ENCODE results near the gene ATXN1. TPM values are rescaled to one million over a fixed set of nuclear protein-coding genes. Genes with fewer than 3 reads are reported as not detected.
A peak's percentile ranks its signal among the peaks of the same experiment; 100 is the strongest.
"Not testable (repeated sequence)": the region's sequence is repeated elsewhere in the genome, so short reads cannot be mapped to it uniquely, and the experiment has no call there.

ATXN1 gene
- total and polyA plus RNA-seq, 7 experiments from 2014 or later: 1.5 to 82.7 (median 42.4) TPM

- peaks cover 0 to 29% (median 5%) of the 10 kb centered on the region in 5 donors for H3K36me3 Mint-ChIP-seq
- no peaks in the 10 kb centered on the region for H3K27me3 Mint-ChIP-seq
Observed at GRCh38 chr6:16412171-16412570, 349.1 kb downstream of the ATXN1 start.

GRCh38 chr6:16409531-16410441 lies 351.5 kb downstream of the ATXN1 start:
- Mint-ChIP-seq H3K4me1 (peaks cover 7 to 61% (median 20%) of the 10 kb centered on the region in 7 donors), H3K27me3 (no peaks in the 10 kb centered on the region), H3K36me3 (peaks cover 0 to 31% (median 5%) of the 10 kb centered on the region in 5 donors), H3K9me3 (no peaks in the 10 kb centered on the region), H3K4me3 (peak overlapping the region in 6 of 10 donors; percentile 11 to 46 (median 29)), H3K27ac (peak overlapping the region in 2 of 9 donors; percentile 34 to 45)
- Histone ChIP-seq H3K36me3 (ENCODE audit: control insufficient read depth in 2 of 3, insufficient read depth in 3 of 3, low read length in 3 of 3) (no peaks in the 10 kb centered on the region), H3K4me3 (ENCODE audit: low read length) (no peak overlapping the region), H3K9me3 (ENCODE audit: control insufficient read depth in 2 of 3, low read length in 3 of 3) (no peaks in the 10 kb centered on the region), H3K4me1 (ENCODE audit: control insufficient read depth in 2 of 2, insufficient read depth in 2 of 2, low read length in 2 of 2) (peaks cover 0 to 8% of the 10 kb centered on the region in 2 donors), H3K27ac (ENCODE audit: low read depth, low read length) (no peak overlapping the region), H3K27me3 (ENCODE audit: control insufficient read depth in 2 of 2, insufficient read depth in 2 of 2, low read length in 2 of 2) (no peaks in the 10 kb centered on the region)
- ChIA-PET POLR2A (interaction anchor here (1.2 kb wide), 1 partner anchor 90 kb away, joined by 3 read pairs; no protein-coding TSS in a partner anchor), CTCF (interaction anchor here (0.6 to 1.1 kb wide), 6 partner anchors 10 to 281 kb away, joined by 3 to 6 read pairs (median 3); no protein-coding TSS in a partner anchor)
- ATAC-seq: peak; percentile 78
- intact Hi-C loops (cut with micrococcal nuclease): loop anchor here (1.0 to 10.0 kb wide), 5 partner anchors 63 to 353 kb away; partner anchors contain the start of gene ATXN1 (in 1 of the 2)
- peak; percentile 3 to 45 (median 29) for DNase-seq

More at GRCh38 chr6:16412171-16412570, 349.1 kb downstream of the ATXN1 start:
- Histone ChIP-seq H3K9me3 (ENCODE audit: control insufficient read depth in 2 of 3, low read length in 3 of 3) (no peaks in the 10 kb centered on the region), H3K36me3 (ENCODE audit: control insufficient read depth in 2 of 3, insufficient read depth in 3 of 3, low read length in 3 of 3) (no peaks in the 10 kb centered on the region), H3K4me1 (ENCODE audit: control insufficient read depth in 2 of 2, insufficient read depth in 2 of 2, low read length in 2 of 2) (peaks cover 0 to 5% of the 10 kb centered on the region in 2 donors), H3K27me3 (ENCODE audit: control insufficient read depth in 2 of 2, insufficient read depth in 2 of 2, low read length in 2 of 2) (no peaks in the 10 kb centered on the region), H3K27ac (ENCODE audit: low read depth, low read length) (no peak overlapping the region), H3K4me3 (ENCODE audit: low read length) (no peak overlapping the region)
- no peaks in the 10 kb centered on the region for H3K9me3 Mint-ChIP-seq
- H3K27ac Mint-ChIP-seq: peak overlapping the region in 2 of 9 donors; percentile 15 to 16
- CTCF ChIA-PET: interaction anchor here (0.7 kb wide), 1 partner anchor 101 kb away, joined by 4 read pairs; no protein-coding TSS in a partner anchor
- intact Hi-C loops (cut with micrococcal nuclease): loop anchor here in 1 of 2 donors (5.0 kb wide), 1 partner anchor 350 kb away; the partner anchor contains the start of gene ATXN1
- DNase-seq (no peak), ATAC-seq (no peak)
- POLR2A ChIA-PET: no interaction called here
- no peak overlapping the region for H3K4me3 Mint-ChIP-seq
- H3K4me1 Mint-ChIP-seq: peaks cover 0 to 46% (median 19%) of the 10 kb centered on the region in 7 donors

- intact Hi-C loops (cut with micrococcal nuclease): loop anchor here (1.0 to 10.0 kb wide), 3 partner anchors 74 to 92 kb away; no protein-coding TSS in a partner anchor
- Mint-ChIP-seq H3K27me3 (no peaks in the 10 kb centered on the region), H3K4me1 (peaks cover 7 to 60% (median 15%) of the 10 kb centered on the region in 7 donors), H3K9me3 (no peaks in the 10 kb centered on the region), H3K36me3 (peaks cover under 1 to 30% (median 6%) of the 10 kb centered on the region in 5 donors), H3K4me3 (no peak overlapping the region), H3K27ac (no peak overlapping the region)
- POLR2A ChIA-PET: interaction anchor here (0.6 to 1.2 kb wide), 2 partner anchors 89 to 428 kb away, joined by 3 read pairs; no protein-coding TSS in a partner anchor
- no peak overlapping the region for H3K27ac ChIP-seq (ENCODE audit: low read depth, low read length)
- H3K9me3 ChIP-seq (ENCODE audit: control insufficient read depth in 2 of 3, low read length in 3 of 3): no peaks in the 10 kb centered on the region
- H3K27me3 ChIP-seq (ENCODE audit: control insufficient read depth in 2 of 2, insufficient read depth in 2 of 2, low read length in 2 of 2): no peaks in the 10 kb centered on the region
- DNase-seq (no peak), ATAC-seq (no peak)
- H3K4me1 ChIP-seq (ENCODE audit: control insufficient read depth in 2 of 2, insufficient read depth in 2 of 2, low read length in 2 of 2): peaks cover 0 to 9% of the 10 kb centered on the region in 2 donors
- H3K36me3 ChIP-seq (ENCODE audit: control insufficient read depth in 2 of 3, insufficient read depth in 3 of 3, low read length in 3 of 3): no peaks in the 10 kb centered on the region
- CTCF ChIA-PET: interaction anchor here (1.1 kb wide), 1 partner anchor 11 kb away, joined by 3 read pairs; no protein-coding TSS in a partner anchor
- H3K4me3 ChIP-seq (ENCODE audit: low read length): no peak overlapping the region
Observed at GRCh38 chr6:16408766-16409165, 352.5 kb downstream of the ATXN1 start.

- Mint-ChIP-seq H3K4me1 (peaks cover 5 to 45% (median 9%) of the 10 kb centered on the region in 7 donors), H3K9me3 (no peaks in the 10 kb centered on the region), H3K4me3 (no peak overlapping the region), H3K36me3 (peaks cover 3 to 33% (median 8%) of the 10 kb centered on the region in 5 donors), H3K27ac (no peak overlapping the region), H3K27me3 (no peaks in the 10 kb centered on the region)
- Histone ChIP-seq H3K4me1 (ENCODE audit: control insufficient read depth in 2 of 2, insufficient read depth in 2 of 2, low read length in 2 of 2) (peaks cover 0 to 4% of the 10 kb centered on the region in 2 donors), H3K27ac (ENCODE audit: low read depth, low read length) (no peak overlapping the region), H3K27me3 (ENCODE audit: control insufficient read depth in 2 of 2, insufficient read depth in 2 of 2, low read length in 2 of 2) (no peaks in the 10 kb centered on the region), H3K36me3 (ENCODE audit: control insufficient read depth in 2 of 3, insufficient read depth in 3 of 3, low read length in 3 of 3) (no peaks in the 10 kb centered on the region), H3K9me3 (ENCODE audit: control insufficient read depth in 2 of 3, low read length in 3 of 3) (no peaks in the 10 kb centered on the region), H3K4me3 (ENCODE audit: low read length) (no peak overlapping the region)
- ATAC-seq (no peak), DNase-seq (no peak)
- ChIA-PET POLR2A (no interaction called here), CTCF (no interaction called here)
- intact Hi-C loops (cut with micrococcal nuclease): loop anchor here in 1 of 2 donors (10.0 kb wide), 1 partner anchor 72 kb away; no protein-coding TSS in a partner anchor
Observed at GRCh38 chr6:16406966-16407365, 354.3 kb downstream of the ATXN1 start.

GRCh38 chr6:16406538-16406937 lies 354.7 kb downstream of the ATXN1 start:
- DNase-seq; H3K9me3 Mint-ChIP-seq; H3K36me3 ChIP-seq (ENCODE audit: control insufficient read depth in 2 of 3, insufficient read depth in 3 of 3, low read length in 3 of 3); ATAC-seq; H3K27ac ChIP-seq (ENCODE audit: low read depth, low read length); H3K27me3 Mint-ChIP-seq; H3K27ac Mint-ChIP-seq; H3K4me1 ChIP-seq (ENCODE audit: control insufficient read depth in 2 of 2, insufficient read depth in 2 of 2, low read length in 2 of 2); H3K4me3 ChIP-seq (ENCODE audit: low read length); CTCF ChIA-PET; H3K27me3 ChIP-seq (ENCODE audit: control insufficient read depth in 2 of 2, insufficient read depth in 2 of 2, low read length in 2 of 2); H3K4me3 Mint-ChIP-seq; H3K9me3 ChIP-seq (ENCODE audit: control insufficient read depth in 2 of 3, low read length in 3 of 3): not testable (repeated sequence)
- intact Hi-C loops (cut with micrococcal nuclease): loop anchor here in 1 of 2 donors (10.0 kb wide), 1 partner anchor 72 kb away; no protein-coding TSS in a partner anchor
- POLR2A ChIA-PET: interaction anchor here (1.2 kb wide), 1 partner anchor 89 kb away, joined by 3 read pairs; no protein-coding TSS in a partner anchor
- Mint-ChIP-seq H3K4me1 (peaks cover 5 to 46% (median 9%) of the 10 kb centered on the region in 7 donors), H3K36me3 (peaks cover 7 to 32% (median 11%) of the 10 kb centered on the region in 5 donors)

- ATAC-seq: no peak
- CTCF ChIA-PET: interaction anchor here (0.6 kb wide), 1 partner anchor 34 kb away, joined by 3 read pairs; no protein-coding TSS in a partner anchor
- no peak overlapping the region for H3K27ac Mint-ChIP-seq
- Histone ChIP-seq H3K4me3 (ENCODE audit: low read length) (no peak overlapping the region), H3K27ac (ENCODE audit: low read depth, low read length) (no peak overlapping the region), H3K36me3 (ENCODE audit: control insufficient read depth in 2 of 3, insufficient read depth in 3 of 3, low read length in 3 of 3) (no peaks in the 10 kb centered on the region), H3K9me3 (ENCODE audit: control insufficient read depth in 2 of 3, low read length in 3 of 3) (no peaks in the 10 kb centered on the region), H3K4me1 (ENCODE audit: control insufficient read depth in 2 of 2, insufficient read depth in 2 of 2, low read length in 2 of 2) (peaks cover 0 to 4% of the 10 kb centered on the region in 2 donors), H3K27me3 (ENCODE audit: control insufficient read depth in 2 of 2, insufficient read depth in 2 of 2, low read length in 2 of 2) (no peaks in the 10 kb centered on the region)
- peaks cover 7 to 34% (median 12%) of the 10 kb centered on the region in 5 donors for H3K36me3 Mint-ChIP-seq
- POLR2A ChIA-PET: interaction anchor here (1.2 kb wide), 1 partner anchor 88 kb away, joined by 3 read pairs; no protein-coding TSS in a partner anchor
- H3K4me3 Mint-ChIP-seq: no peak overlapping the region
- peaks cover 5 to 46% (median 9%) of the 10 kb centered on the region in 7 donors for H3K4me1 Mint-ChIP-seq
- H3K9me3 Mint-ChIP-seq: no peaks in the 10 kb centered on the region
- no peaks in the 10 kb centered on the region for H3K27me3 Mint-ChIP-seq
- intact Hi-C loops (cut with micrococcal nuclease): loop anchor here in 1 of 2 donors (10.0 kb wide), 1 partner anchor 71 kb away; no protein-coding TSS in a partner anchor
- no peak for DNase-seq
Observed at GRCh38 chr6:16405375-16405774, 355.9 kb downstream of the ATXN1 start.
